ENCODE results near the gene RAB33B. TPM values are rescaled to one million over a fixed set of nuclear protein-coding genes. Genes with fewer than 3 reads are reported as not detected.
"Not testable (repeated sequence)": the region's sequence is repeated elsewhere in the genome, so short reads cannot be mapped to it uniquely, and the experiment has no call there.

Gene RAB33B
- total RNA-seq (10 to 100 TPM in 2 of 5 donors, 1 to 10 TPM in 2, not detected in 1; 1.2 to 19.6 (median 9.5) TPM), polyA plus RNA-seq (1 to 10 TPM; 2.7 to 4.1 (median 3.2) TPM)
- long read RNA-seq, donor 1, full-length matches to known transcripts, result 6 of 6 reads
- long read RNA-seq, donor 1, partial matches to known transcripts, result 0 of 6 reads
- long read RNA-seq, donor 1, other reads (novel, unspliced or antisense), result 0 of 6 reads
- long read RNA-seq, donor 2, full-length matches to known transcripts, result 9 of 9 reads
- long read RNA-seq, donor 2, partial matches to known transcripts, result 0 of 9 reads
- long read RNA-seq, donor 2, other reads (novel, unspliced or antisense), result 0 of 9 reads
- long read RNA-seq, donor 3, full-length matches to known transcripts, result 2 of 2 reads
- long read RNA-seq, donor 3, partial matches to known transcripts, result 0 of 2 reads
- long read RNA-seq, donor 3, other reads (novel, unspliced or antisense), result 0 of 2 reads
- long read RNA-seq, donor 4, result 0 reads
- long read RNA-seq, donor 5, full-length matches to known transcripts, result 6 of 6 reads
- long read RNA-seq, donor 5, partial matches to known transcripts, result 0 of 6 reads
- long read RNA-seq, donor 5, other reads (novel, unspliced or antisense), result 0 of 6 reads
- long read RNA-seq, donor 6, full-length matches to known transcripts, result 6 of 11 reads
- long read RNA-seq, donor 6, partial matches to known transcripts, result 0 of 11 reads
- long read RNA-seq, donor 6, other reads (novel, unspliced or antisense), result 5 of 11 reads
- long read RNA-seq, donor 7, full-length matches to known transcripts, result 4 of 4 reads
- long read RNA-seq, donor 7, partial matches to known transcripts, result 0 of 4 reads
- long read RNA-seq, donor 7, other reads (novel, unspliced or antisense), result 0 of 4 reads
- long read RNA-seq, donor 8, full-length matches to known transcripts, result 6 of 6 reads
- long read RNA-seq, donor 8, partial matches to known transcripts, result 0 of 6 reads
- long read RNA-seq, donor 8, other reads (novel, unspliced or antisense), result 0 of 6 reads
- long read RNA-seq, donor 9, full-length matches to known transcripts, result 4 of 4 reads
- long read RNA-seq, donor 9, partial matches to known transcripts, result 0 of 4 reads
- long read RNA-seq, donor 9, other reads (novel, unspliced or antisense), result 0 of 4 reads
- long read RNA-seq, donor 10, result 0 reads

GRCh38 chr4:139454111-139455045 is at the start of gene RAB33B:
TSS of gene RAB33B (plus strand) at chr4:139454121. CDS start at chr4:139454196, 75 bp downstream.
- no peaks in the 10 kb centered on the region for H3K27me3 ChIP-seq
- DNase-seq, result no peak
- H3K4me1 ChIP-seq, result peaks cover 29 to 70% (median 60%) of the 10 kb centered on the region in 4 donors
- no peaks in the 10 kb centered on the region for H3K36me3 ChIP-seq
- H3K4me3 ChIP-seq, result peak within 1 kb of the TSS; percentile 78 to 85 (median 82)
- 1% methylated on average over 33 to 46 of the region's 46 CpGs for WGBS, 5 donors
- TF ChIP-seq EP300 (IDR thresholded peaks at IDR 0.05) (no peak), POLR2A (IDR thresholded peaks at IDR 0.05) (peak in 2 of 4 donors; percentile 64 to 88), POLR2AphosphoS5 (IDR thresholded peaks at IDR 0.05) (peak; percentile 92 to 96 (median 95))
- H3K9me3 ChIP-seq, result no peaks in the 10 kb centered on the region
- H3K27ac ChIP-seq, result peak within 1 kb of the TSS; percentile 93 to 99 (median 99)
- intact Hi-C loops (cut with DNase I; ENCODE audit: low total_unique reads), result no loop called here

- peaks cover 0 to 18% (median 6%) of the 10 kb centered on the region in 4 donors for H3K36me3 ChIP-seq
- no peaks in the 10 kb centered on the region for H3K4me1 ChIP-seq
- no peak overlapping the region for H3K4me3 ChIP-seq
- TF ChIP-seq CTCF (IDR thresholded peaks at IDR 0.05), result no peak
- no peak for DNase-seq
- intact Hi-C loops (cut with DNase I; ENCODE audit: low total_unique reads), result no loop called here
- H3K9me3 ChIP-seq, result peaks cover 0 to 13% (median 6%) of the 10 kb centered on the region in 4 donors
- no peaks in the 10 kb centered on the region for H3K27me3 ChIP-seq
- H3K27ac ChIP-seq, result no peak overlapping the region
Measured at GRCh38 chr4:139410312-139410711, 43.6 kb upstream of the RAB33B start.

- H3K27ac ChIP-seq; H3K27me3 ChIP-seq; DNase-seq; H3K4me3 ChIP-seq; H3K4me1 ChIP-seq; intact Hi-C loops (cut with DNase I; ENCODE audit: low total_unique reads): not testable (repeated sequence)
- H3K36me3 ChIP-seq, result peaks cover 0 to 12% (median 1%) of the 10 kb centered on the region in 4 donors
- H3K9me3 ChIP-seq, result peaks cover 0 to 13% (median 6%) of the 10 kb centered on the region in 4 donors
- 70 to 95% (median 90%) methylated on average over 8 of the region's 8 CpGs for WGBS, 5 donors
Measured at GRCh38 chr4:139414671-139415210, 39.2 kb upstream of the RAB33B start.

GRCh38 chr4:139416073-139416673 is 37.7 kb upstream of the RAB33B start:
- Histone ChIP-seq H3K4me1 (peaks cover 0 to 9% (median 0%) of the 10 kb centered on the region in 4 donors), H3K36me3 (peaks cover 0 to 12% (median 1%) of the 10 kb centered on the region in 4 donors), H3K4me3 (no peak overlapping the region), H3K27ac (no peak overlapping the region), H3K9me3 (peaks cover 0 to 13% (median 6%) of the 10 kb centered on the region in 4 donors), H3K27me3 (no peaks in the 10 kb centered on the region)
- intact Hi-C loops (cut with DNase I; ENCODE audit: low total_unique reads), result no loop called here
- DNase-seq, result peak in 1 of 2 donors; percentile 57
- WGBS, 5 donors, result 78 to 89% (median 85%) methylated on average over 2 of the region's 2 CpGs
- TF ChIP-seq POLR2AphosphoS5 (IDR thresholded peaks at IDR 0.05) (no peak), EP300 (IDR thresholded peaks at IDR 0.05) (no peak), CTCF (IDR thresholded peaks at IDR 0.05) (peak in 5 of 7 experiments; percentile 37 to 81 (median 58)), POLR2A (IDR thresholded peaks at IDR 0.05) (no peak)

Measured in stomach (tissue), 19 donors.